HG03103 (cell line): ENCODE data around the gene CMIP.
"Not testable (repeated sequence)": the region's sequence is repeated elsewhere in the genome, so short reads cannot be mapped to it uniquely, and the experiment has no call there.

Experiments
- ATAC-seq: cut with Tn5 transposase; IDR thresholded peaks from one replicate; pipeline ENCODE4 v1.9.1; 2021; ENCODE audit warnings: low read depth; ENCODE audit not compliant: unreplicated experiment

CMIP gene

DNA sequence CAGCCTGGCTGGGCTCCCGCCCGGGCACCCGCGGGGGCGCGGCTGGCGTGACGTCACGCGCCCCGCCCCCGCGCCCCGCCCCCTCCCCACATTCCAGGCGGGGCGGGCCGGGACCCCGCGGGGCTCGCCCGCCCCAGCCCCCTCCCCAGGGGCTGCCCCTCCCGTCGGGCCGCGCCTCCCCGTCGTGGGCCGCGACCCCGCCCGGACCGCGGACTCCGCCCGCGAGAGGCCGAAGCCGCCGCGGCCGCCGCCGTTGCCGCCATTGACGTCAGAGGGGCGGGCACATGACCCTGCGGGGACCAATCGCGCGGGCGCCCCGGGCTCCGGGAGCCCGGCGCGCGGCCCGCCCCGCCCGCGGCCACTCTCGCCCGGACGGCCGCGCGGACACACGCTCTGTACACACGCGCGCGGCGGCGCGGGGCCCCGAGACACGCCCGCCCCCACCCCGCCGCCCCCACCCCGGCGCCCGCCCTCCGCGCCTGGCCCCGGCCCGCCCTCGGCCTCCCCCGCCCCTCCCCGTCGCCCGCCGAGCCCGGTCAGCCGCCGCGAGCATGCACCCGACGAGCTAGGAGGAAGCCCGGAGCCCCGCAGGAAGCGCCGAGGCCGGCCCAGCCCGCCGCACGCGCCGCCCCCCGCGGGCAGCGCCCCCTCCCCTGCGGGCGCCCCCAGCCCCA, at the start of gene CMIP:
CMIP (plus strand) TSS at position 361 of the 674 bp plus-strand sequence.
- peak; percentile 69 for ATAC-seq

- no peak for ATAC-seq
These were observed 49.5 kb upstream of the CMIP start for GRCh38 chr16:81394966-81395655.

DNA sequence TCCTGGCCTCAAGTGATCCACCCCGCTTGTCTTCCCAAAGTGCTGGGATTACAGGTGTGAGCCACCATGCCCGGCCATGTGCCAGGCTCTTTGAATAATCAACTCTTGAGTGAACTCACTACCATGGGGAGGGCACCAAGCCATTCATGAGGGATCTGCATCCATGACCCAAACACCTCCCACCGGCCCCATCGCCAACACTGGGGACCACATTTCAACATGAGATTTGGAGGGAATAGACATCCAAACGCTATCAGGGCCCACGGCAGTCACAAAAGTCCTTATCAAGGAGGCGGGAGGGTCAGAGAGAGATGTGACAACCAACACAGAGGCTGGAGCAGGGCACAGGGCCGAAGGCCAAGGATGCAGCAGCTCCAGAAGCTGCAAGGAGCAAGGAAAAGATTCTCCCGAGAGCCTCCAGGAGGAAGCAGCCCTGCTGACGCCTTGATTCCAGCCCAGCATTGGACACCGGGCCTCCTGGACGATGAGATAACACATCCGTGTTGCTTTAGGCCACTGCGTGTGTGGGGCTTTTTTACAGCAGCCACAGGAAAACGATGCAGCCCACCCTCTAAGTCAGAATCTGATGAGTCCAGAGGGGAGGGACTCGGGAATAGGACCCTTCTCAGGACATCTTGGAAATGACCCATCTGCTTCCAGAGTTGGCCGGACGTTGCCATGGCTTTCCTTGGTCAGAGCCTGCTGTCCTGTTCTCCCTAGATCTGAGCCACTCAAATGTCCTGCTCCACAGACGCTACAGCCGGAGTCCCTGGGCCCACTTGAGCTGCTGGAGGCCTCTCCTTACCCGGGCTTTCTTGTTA, 47.3 kb upstream of the CMIP start:
- no peak for ATAC-seq

DNA sequence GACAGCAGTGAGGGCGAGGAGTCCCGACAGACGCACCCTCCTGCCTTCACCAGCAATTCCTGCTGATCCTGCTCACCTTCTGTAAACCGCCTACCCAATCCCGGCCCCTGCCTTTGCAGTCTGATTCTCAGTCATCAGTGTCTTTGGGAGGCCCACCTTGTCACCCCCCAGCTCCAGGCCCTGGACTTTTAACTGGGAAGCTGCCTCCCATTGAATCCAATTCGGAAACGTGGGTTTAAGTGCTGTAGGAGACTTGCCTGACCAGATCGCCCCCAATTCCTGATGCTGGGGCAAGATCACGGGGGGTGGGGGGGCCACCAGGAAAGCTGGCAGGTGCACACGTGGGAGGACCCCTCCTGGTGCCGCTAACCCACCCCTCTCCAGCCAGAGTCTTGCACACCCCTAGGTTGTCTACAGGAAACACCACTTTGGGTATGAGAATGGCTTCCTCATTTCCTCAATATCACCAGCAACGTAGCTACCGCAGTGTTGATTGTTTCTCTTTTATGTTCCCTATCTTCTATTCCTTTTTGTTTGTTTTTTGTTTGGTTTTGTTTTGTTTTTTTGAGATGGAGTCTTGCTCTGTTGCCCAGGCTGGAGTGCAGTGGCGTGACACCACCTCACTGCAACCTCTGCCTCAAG, 46.6 kb upstream of the CMIP start:
- no peak for ATAC-seq

- ATAC-seq: no peak
These were observed 44.7 kb upstream of the CMIP start for GRCh38 chr16:81399909-81400308.

GRCh38 chr16:81401035-81401950, 43.3 kb upstream of the CMIP start:
- no peak for ATAC-seq

- ATAC-seq: no peak
These were observed 41.4 kb upstream of the CMIP start for GRCh38 chr16:81403208-81403600.

DNA sequence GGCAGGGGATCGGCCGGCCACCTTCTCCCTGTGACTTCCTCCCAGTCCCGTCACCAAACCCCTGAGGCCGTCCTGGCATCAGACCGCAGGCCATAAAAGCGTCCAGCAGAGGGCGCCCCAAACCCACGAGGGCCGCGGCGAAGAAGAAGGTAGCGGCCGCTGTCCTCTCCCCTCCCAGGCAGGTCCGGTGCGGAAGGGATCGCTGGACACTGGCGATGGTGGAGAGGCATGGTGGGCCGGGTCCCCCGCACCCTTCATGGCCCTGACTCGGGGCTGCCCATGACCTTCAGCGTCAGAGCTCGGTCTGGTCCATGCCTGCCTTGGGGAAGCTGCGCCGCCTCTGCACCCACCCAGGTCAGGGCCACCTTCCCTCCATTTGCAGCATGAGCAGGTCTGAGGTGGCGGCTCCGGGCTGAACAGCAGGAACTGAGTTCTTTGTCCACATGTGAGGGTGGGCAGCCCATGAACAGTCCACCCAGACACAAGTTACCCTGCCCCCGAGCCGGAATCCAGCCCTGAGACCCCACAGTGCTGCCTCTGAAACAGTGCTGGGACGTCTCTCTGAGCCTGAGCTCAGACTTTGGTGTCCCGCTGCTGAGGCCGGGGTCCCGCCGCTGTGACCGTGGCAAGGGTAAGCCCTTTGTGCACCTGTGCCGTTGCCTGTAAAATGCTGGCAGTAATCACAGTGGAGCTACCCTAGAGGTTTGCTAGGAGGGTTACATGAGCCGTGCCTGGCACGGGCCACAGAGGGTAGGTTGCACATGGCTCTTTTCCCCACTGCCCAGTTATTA, 40.8 kb upstream of the CMIP start:
- ATAC-seq: peak; percentile 88

GRCh38 chr16:81405002-81405401, 39.6 kb upstream of the CMIP start:
- ATAC-seq: not testable (repeated sequence)

DNA sequence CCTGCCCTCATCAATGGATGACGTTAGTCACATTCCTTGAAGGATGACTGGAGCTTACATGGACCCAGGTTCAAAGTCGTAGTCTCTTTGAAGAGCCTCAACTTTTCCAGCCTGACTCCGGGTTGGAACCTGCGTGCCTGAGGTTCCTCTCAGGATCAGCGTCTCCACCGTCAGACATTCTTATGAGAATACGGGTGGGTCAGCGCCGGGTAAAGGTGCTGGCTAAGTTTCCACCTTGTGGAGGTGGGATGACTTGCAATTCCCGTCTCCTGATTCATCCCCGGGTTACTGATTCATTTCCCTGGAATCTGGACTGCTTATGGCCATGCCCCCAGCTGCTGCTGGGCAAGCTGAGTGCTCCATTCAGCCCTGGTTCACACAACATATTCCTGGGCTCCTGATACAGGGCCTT, 38.9 kb upstream of the CMIP start:
- no peak for ATAC-seq

DNA sequence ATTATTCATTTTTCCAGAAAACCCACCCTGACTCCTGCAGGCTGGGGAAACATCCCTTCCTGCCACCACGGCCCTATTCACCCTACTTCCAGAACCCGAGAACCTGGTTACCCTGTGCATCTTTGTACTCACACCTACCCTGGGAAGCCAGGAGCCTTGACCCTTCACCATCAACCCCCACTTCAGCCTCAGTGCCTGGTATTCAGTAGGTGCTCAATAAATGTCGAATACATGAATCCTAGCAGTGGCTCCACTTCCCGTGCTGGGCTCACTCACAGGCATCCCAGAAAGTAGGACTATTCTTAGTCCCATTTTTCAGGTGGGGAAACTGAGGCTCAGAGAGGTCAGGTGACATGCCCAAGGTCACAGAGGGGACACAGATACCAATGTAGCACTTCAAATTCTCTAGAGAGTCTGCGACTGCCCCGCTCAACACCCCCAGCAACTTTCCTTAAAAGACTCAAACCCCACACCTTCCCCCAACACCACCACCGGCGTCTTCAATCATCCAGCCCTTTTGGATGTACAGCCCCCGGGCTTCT, 36.1 kb upstream of the CMIP start:
- ATAC-seq: no peak

- no peak for ATAC-seq
These were observed 35.5 kb upstream of the CMIP start for GRCh38 chr16:81409016-81409556.

GRCh38 chr16:81410643-81411293, 33.8 kb upstream of the CMIP start:
- no peak for ATAC-seq

DNA sequence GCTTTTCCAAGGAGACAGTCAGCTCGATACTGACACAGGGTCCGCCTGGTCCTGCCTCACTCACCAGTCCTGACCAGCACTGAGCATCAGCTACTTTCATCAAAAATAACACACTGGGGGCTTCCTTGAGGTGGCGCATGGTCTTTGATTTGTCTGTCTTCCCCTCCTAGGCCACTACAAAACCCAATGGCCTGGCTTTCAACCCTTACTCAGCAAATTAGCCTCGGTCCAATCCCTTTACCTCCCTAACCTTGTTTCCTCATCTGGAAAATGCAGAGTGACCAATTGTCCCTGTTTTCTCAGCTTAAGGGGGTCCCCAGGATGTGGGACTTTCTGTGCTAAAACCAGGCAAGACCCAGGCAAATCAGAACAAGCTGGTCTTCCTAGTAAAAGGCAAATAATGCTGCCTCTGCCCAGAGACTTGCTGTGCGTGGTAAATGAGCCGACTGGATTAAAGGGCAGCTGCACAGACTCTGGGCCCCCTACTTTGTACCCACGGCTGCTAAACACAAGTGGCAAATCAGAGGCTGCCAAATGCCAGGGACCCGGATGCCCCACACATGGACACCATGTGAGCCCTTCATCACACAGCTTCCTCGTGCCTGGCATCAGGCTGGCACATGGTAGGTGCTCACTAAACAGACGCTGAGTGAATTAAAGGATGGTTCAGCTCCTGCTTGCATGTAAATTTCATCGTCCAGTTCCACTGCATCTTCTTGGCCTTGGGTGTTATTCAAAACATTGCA, 31.2 kb upstream of the CMIP start:
- ATAC-seq: no peak

GRCh38 chr16:81415751-81416150, 28.9 kb upstream of the CMIP start:
- ATAC-seq: no peak

GRCh38 chr16:81416749-81417148, 27.9 kb upstream of the CMIP start:
- no peak for ATAC-seq

GRCh38 chr16:81417210-81417609, 27.4 kb upstream of the CMIP start:
- no peak for ATAC-seq
